ENCODE results near the gene SAFB.

DNA sequence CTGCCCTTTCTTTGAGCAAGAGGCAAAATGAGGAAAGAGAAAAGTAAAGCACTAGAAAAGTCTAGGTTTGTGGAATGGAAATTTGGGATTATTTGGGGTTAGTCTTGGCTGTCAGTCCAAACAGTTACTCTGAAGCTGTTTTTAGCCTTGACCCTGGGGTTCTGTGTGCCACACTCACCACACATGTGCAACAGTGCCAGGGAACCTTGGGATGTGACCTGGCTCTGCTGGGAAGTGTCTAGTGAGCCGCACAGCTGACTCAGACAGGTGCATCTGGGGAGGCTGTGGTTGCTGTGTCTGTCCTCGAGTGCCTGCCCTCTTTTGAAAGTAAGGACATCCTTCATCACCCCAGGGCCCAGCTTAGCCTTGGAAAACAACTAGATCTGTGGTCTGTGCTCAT lies 41.6 kb downstream of the SAFB start:
- TF ChIP-seq POLR2A (IDR thresholded peaks at IDR 0.05; ENCODE audit: low read depth, low read length) (no peak), POLR2AphosphoS5 (IDR thresholded peaks at IDR 0.05; ENCODE audit: low read depth, low read length) (no peak), TAF1 (IDR thresholded peaks at IDR 0.05; ENCODE audit: borderline replicate concordance, low read depth, low read length) (no peak)
